ENCODE data around the gene NOS1AP. TPM values are rescaled to one million over a fixed set of nuclear protein-coding genes. Genes with fewer than 3 reads are reported as not detected.

NOS1AP gene
- polyA plus RNA-seq, 1 of the 3 experiments (the other 2 are of a cell fraction): 0.03 TPM

- H4K20me1 ChIP-seq (ENCODE audit: insufficient read depth): no peaks in the 10 kb centered on the region
- no peak overlapping the region for H2AFZ ChIP-seq (ENCODE audit: low read depth)
- H3K79me2 ChIP-seq (ENCODE audit: insufficient read depth): no peaks in the 10 kb centered on the region
- TF ChIP-seq IRF3 (IDR thresholded peaks at IDR 0.05; ENCODE audit: low read depth, low read length) (no peak), EP300 (IDR thresholded peaks at IDR 0.05; ENCODE audit: borderline replicate concordance in 1 of 2, low read depth in 1 of 2, low read length in 1 of 2) (no peak), MEF2A (IDR thresholded peaks at IDR 0.05; ENCODE audit: borderline replicate concordance, low read depth) (no peak), NRF1 (IDR thresholded peaks at IDR 0.05; ENCODE audit: low read depth, low read length) (no peak), CHD2 (IDR thresholded peaks at IDR 0.05; ENCODE audit: low read length, partially characterized antibody) (no peak), PBX3 (IDR thresholded peaks at IDR 0.05) (no peak), FOXM1 (IDR thresholded peaks at IDR 0.05; ENCODE audit: low read depth) (no peak), TAF1 (IDR thresholded peaks at IDR 0.05; ENCODE audit: borderline replicate concordance, low read depth, low read length) (no peak), EZH2phosphoT487 (IDR thresholded peaks at IDR 0.05; ENCODE audit: borderline replicate concordance, low read depth) (no peak), YY1 (IDR thresholded peaks at IDR 0.05; ENCODE audit: low read depth) (no peak), RCOR1 (IDR thresholded peaks at IDR 0.05; ENCODE audit: low read length) (no peak), FOXJ3 (CRISPR knock-in tag; IDR thresholded peaks at IDR 0.05) (no peak), JUND (IDR thresholded peaks at IDR 0.05) (no peak), SMC3 (IDR thresholded peaks at IDR 0.05; ENCODE audit: low read depth, low read length) (no peak)
- H3K27me3 ChIP-seq (ENCODE audit: insufficient read depth): no peaks in the 10 kb centered on the region
- H3K36me3 ChIP-seq (replicated peaks in 1 of 2; ENCODE audit: control insufficient read depth in 1 of 2, insufficient read depth in 2 of 2, low read length in 1 of 2): no peaks in the 10 kb centered on the region
- ChIA-PET POLR2A (interaction anchor here (0.6 kb wide), 1 partner anchor 246 kb away, joined by 3 read pairs; no protein-coding TSS in a partner anchor), CTCF (interaction anchor here (2.5 to 16.7 kb wide), 3 partner anchors 13 to 244 kb away, joined by 7 to 263 read pairs (median 55); partner anchors contain the start of gene OLFML2B)
- H3K4me1 ChIP-seq (ENCODE audit: control insufficient read depth in 1 of 2, insufficient read depth in 2 of 2, low read depth in 1 of 2, low read length in 1 of 2): peaks cover 12 to 13% of the 10 kb centered on the region in 2 experiments; a peak in 2 of 4 replicates
- no peak overlapping the region for H3K27ac ChIP-seq (ENCODE audit: low read depth in 2 of 2, low read length in 1 of 2)
- no peaks in the 10 kb centered on the region for H3K9me3 ChIP-seq
- DNase-seq: no peak
- no peaks in the 10 kb centered on the region for H3K9me2 ChIP-seq
- no peak overlapping the region for H3K4me2 ChIP-seq
- WGBS (ENCODE audit: low lambda C conversion rate): 85% methylated on average over 1 of the region's 1 CpG
- no peak overlapping the region for H3K9ac ChIP-seq
- no peaks in the 10 kb centered on the region for H3F3A ChIP-seq (replicated peaks; ENCODE audit: insufficient read depth)
- no peak overlapping the region for H3K4me3 ChIP-seq (ENCODE audit: low read depth in 2 of 2, low read length in 1 of 2)
Observed at GRCh38 chr1:162038624-162039023, 30.9 kb upstream of the NOS1AP start.

GRCh38 chr1:162040001-162040400, 29.5 kb upstream of the NOS1AP start:
- TF ChIP-seq NRF1 (IDR thresholded peaks at IDR 0.05; ENCODE audit: low read depth, low read length) (no peak), YY1 (IDR thresholded peaks at IDR 0.05; ENCODE audit: low read depth) (no peak), NFIC (IDR thresholded peaks at IDR 0.05; ENCODE audit: borderline replicate concordance) (no peak), CTCF (IDR thresholded peaks at IDR 0.05) (no peak), JUND (IDR thresholded peaks at IDR 0.05) (no peak), GABPA (IDR thresholded peaks at IDR 0.05; ENCODE audit: low read depth) (no peak), CHD2 (IDR thresholded peaks at IDR 0.05; ENCODE audit: low read length, partially characterized antibody) (no peak), TCF12 (IDR thresholded peaks at IDR 0.05) (no peak), SIN3A (IDR thresholded peaks at IDR 0.05; ENCODE audit: borderline replicate concordance, low read depth, low read length) (no peak), GATA2 (CRISPR knock-in tag; IDR thresholded peaks at IDR 0.05) (no peak), RFX5 (IDR thresholded peaks at IDR 0.05; ENCODE audit: low read length) (no peak)
- H4K20me1 ChIP-seq (ENCODE audit: insufficient read depth): no peaks in the 10 kb centered on the region
- H3K9ac ChIP-seq: no peak overlapping the region
- H3K9me3 ChIP-seq: no peaks in the 10 kb centered on the region
- H3K79me2 ChIP-seq (ENCODE audit: insufficient read depth): no peaks in the 10 kb centered on the region
- WGBS (ENCODE audit: low lambda C conversion rate): 53% methylated on average over 4 of the region's 4 CpGs
- no peak overlapping the region for H3K27ac ChIP-seq (ENCODE audit: low read depth in 2 of 2, low read length in 1 of 2)
- H3F3A ChIP-seq (replicated peaks; ENCODE audit: insufficient read depth): peaks cover 2% of the 10 kb centered on the region
- POLR2A ChIA-PET: no interaction called here
- CTCF ChIA-PET: interaction anchor here (0.6 to 1.8 kb wide), 2 partner anchors 119 to 247 kb away, joined by 4 to 22 read pairs; no protein-coding TSS in a partner anchor
- H3K4me2 ChIP-seq: no peak overlapping the region
- no peak overlapping the region for H2AFZ ChIP-seq (ENCODE audit: low read depth)
- H3K4me3 ChIP-seq (ENCODE audit: low read depth in 2 of 2, low read length in 1 of 2): no peak overlapping the region
- no peaks in the 10 kb centered on the region for H3K27me3 ChIP-seq (ENCODE audit: insufficient read depth)
- H3K4me1 ChIP-seq (ENCODE audit: control insufficient read depth in 1 of 2, insufficient read depth in 2 of 2, low read depth in 1 of 2, low read length in 1 of 2): peaks cover 12% of the 10 kb centered on the region in 2 experiments; a peak in 2 of 4 replicates
- no peak for DNase-seq
- no peaks in the 10 kb centered on the region for H3K36me3 ChIP-seq (replicated peaks in 1 of 2; ENCODE audit: control insufficient read depth in 1 of 2, insufficient read depth in 2 of 2, low read length in 1 of 2)
- H3K9me2 ChIP-seq: no peaks in the 10 kb centered on the region

Measured in SK-N-SH (cell line).